Measurements from ENCODE around the gene MMP24.

The MMP24 gene

GRCh38 chr20:35273449-35274171, 47.1 kb downstream of the MMP24 start:
- in situ Hi-C loops (cut with MboI; ENCODE audit: low pct_unique_long_range_greater_than_20kb, low sequenced_read_pairs), result loop anchor here (25.0 kb wide), 1 partner anchor 436 kb away; the partner anchor contains the start of gene NCOA6
- no peak for DNase-seq

- in situ Hi-C loops (cut with MboI; ENCODE audit: low pct_unique_long_range_greater_than_20kb, low sequenced_read_pairs), result loop anchor here (25.0 kb wide), 1 partner anchor 437 kb away; the partner anchor contains the start of gene NCOA6
- DNase-seq, result no peak
Observed at GRCh38 chr20:35274172-35275092, 47.9 kb downstream of the MMP24 start.

GRCh38 chr20:35275741-35276251, 49.3 kb downstream of the MMP24 start:
- in situ Hi-C loops (cut with MboI; ENCODE audit: low pct_unique_long_range_greater_than_20kb, low sequenced_read_pairs), result no loop called here
- DNase-seq, result no peak

- DNase-seq, result no peak
- in situ Hi-C loops (cut with MboI; ENCODE audit: low pct_unique_long_range_greater_than_20kb, low sequenced_read_pairs), result no loop called here
Observed at GRCh38 chr20:35276408-35276807, 49.9 kb downstream of the MMP24 start.

GRCh38 chr20:35277127-35277526, 50.6 kb downstream of the MMP24 start:
- in situ Hi-C loops (cut with MboI; ENCODE audit: low pct_unique_long_range_greater_than_20kb, low sequenced_read_pairs), result no loop called here
- DNase-seq, result no peak

- in situ Hi-C loops (cut with MboI; ENCODE audit: low pct_unique_long_range_greater_than_20kb, low sequenced_read_pairs), result no loop called here
Observed at GRCh38 chr20:35277531-35278395, 51.3 kb downstream of the MMP24 start, which contains the start of gene MMP24OS. Gene MMP24OS, minus strand, starts transcription at chr20:35278122. Its CDS starts 193 bp downstream, at chr20:35277929.

GRCh38 chr20:35279040-35279439, 52.5 kb downstream of the MMP24 start:
- in situ Hi-C loops (cut with MboI; ENCODE audit: low pct_unique_long_range_greater_than_20kb, low sequenced_read_pairs), result no loop called here
- no peak for DNase-seq

More at GRCh38 chr20:35277531-35278395, 51.3 kb downstream of the MMP24 start, which contains the start of gene MMP24OS:
- peak; percentile 86 for DNase-seq

- in situ Hi-C loops (cut with MboI; ENCODE audit: low pct_unique_long_range_greater_than_20kb, low sequenced_read_pairs), result no loop called here
- DNase-seq, result no peak
Observed at GRCh38 chr20:35279533-35280174, 53.2 kb downstream of the MMP24 start.

GRCh38 chr20:35280523-35280922, 54.0 kb downstream of the MMP24 start:
- in situ Hi-C loops (cut with MboI; ENCODE audit: low pct_unique_long_range_greater_than_20kb, low sequenced_read_pairs), result no loop called here
- no peak for DNase-seq

- in situ Hi-C loops (cut with MboI; ENCODE audit: low pct_unique_long_range_greater_than_20kb, low sequenced_read_pairs), result no loop called here
Observed at GRCh38 chr20:35281506-35282101, 55.1 kb downstream of the MMP24 start.

GRCh38 chr20:35283441-35284266, 57.2 kb downstream of the MMP24 start:
- DNase-seq, result peak; percentile 27
- in situ Hi-C loops (cut with MboI; ENCODE audit: low pct_unique_long_range_greater_than_20kb, low sequenced_read_pairs), result no loop called here

More at GRCh38 chr20:35281506-35282101, 55.1 kb downstream of the MMP24 start:
- no peak for DNase-seq

- DNase-seq, result peak; percentile 87
- in situ Hi-C loops (cut with MboI; ENCODE audit: low pct_unique_long_range_greater_than_20kb, low sequenced_read_pairs), result no loop called here
Observed at GRCh38 chr20:35284267-35284991, 57.9 kb downstream of the MMP24 start, which contains the start of gene EIF6. Gene EIF6, minus strand, starts transcription at chr20:35284772. Its CDS starts 285 bp downstream, at chr20:35284487.

- in situ Hi-C loops (cut with MboI; ENCODE audit: low pct_unique_long_range_greater_than_20kb, low sequenced_read_pairs), result no loop called here
- DNase-seq, result no peak
Observed at GRCh38 chr20:35284992-35285805, 58.7 kb downstream of the MMP24 start.

- no peak for DNase-seq
- in situ Hi-C loops (cut with MboI; ENCODE audit: low pct_unique_long_range_greater_than_20kb, low sequenced_read_pairs), result no loop called here
Observed at GRCh38 chr20:35285806-35286076, 59.3 kb downstream of the MMP24 start.

- DNase-seq, result no peak
- in situ Hi-C loops (cut with MboI; ENCODE audit: low pct_unique_long_range_greater_than_20kb, low sequenced_read_pairs), result no loop called here
Observed at GRCh38 chr20:35286077-35286898, 59.8 kb downstream of the MMP24 start.
